ENCODE data around the gene SHCBP1L.

Gene SHCBP1L

GRCh38 chr1:182952677-182953444 lies at the start of gene SHCBP1L:
TSS of gene SHCBP1L (minus strand) at chr1:182953166. CDS start at chr1:182953133, 33 bp downstream.
- DNase-seq: no peak

- no peak for DNase-seq
Observed at GRCh38 chr1:183002267-183002666, 49.3 kb upstream of the SHCBP1L start.

- no peak for DNase-seq
Observed at GRCh38 chr1:183000167-183000962, 47.4 kb upstream of the SHCBP1L start.

GRCh38 chr1:182998482-182998881 lies 45.5 kb upstream of the SHCBP1L start:
- no peak for DNase-seq

GRCh38 chr1:182996816-182997215 lies 43.9 kb upstream of the SHCBP1L start:
- DNase-seq: no peak

GRCh38 chr1:182995894-182996293 lies 42.9 kb upstream of the SHCBP1L start:
- DNase-seq: no peak

GRCh38 chr1:182993746-182994145 lies 40.8 kb upstream of the SHCBP1L start:
- DNase-seq: no peak

- no peak for DNase-seq
Observed at GRCh38 chr1:182990413-182991144, 37.6 kb upstream of the SHCBP1L start.

- no peak for DNase-seq
Observed at GRCh38 chr1:182985876-182986275, 32.9 kb upstream of the SHCBP1L start.

GRCh38 chr1:182984621-182985020 lies 31.7 kb upstream of the SHCBP1L start:
- no peak for DNase-seq

GRCh38 chr1:182984138-182984537 lies 31.2 kb upstream of the SHCBP1L start:
- DNase-seq: no peak

- DNase-seq: no peak
Observed at GRCh38 chr1:182978151-182978853, 25.3 kb upstream of the SHCBP1L start.

- DNase-seq: no peak
Observed at GRCh38 chr1:182977480-182977879, 24.5 kb upstream of the SHCBP1L start.

- no peak for DNase-seq
Observed at GRCh38 chr1:182974506-182975191, 21.7 kb upstream of the SHCBP1L start.

- no peak for DNase-seq
Observed at GRCh38 chr1:182972829-182973228, 19.9 kb upstream of the SHCBP1L start.

GRCh38 chr1:182972231-182972630 lies 19.3 kb upstream of the SHCBP1L start:
- DNase-seq: no peak

- DNase-seq: no peak
Observed at GRCh38 chr1:182971219-182971618, 18.3 kb upstream of the SHCBP1L start.

GRCh38 chr1:182968836-182969734 lies 16.1 kb upstream of the SHCBP1L start:
- no peak for DNase-seq

- no peak for DNase-seq
Observed at GRCh38 chr1:182968151-182968741, 15.3 kb upstream of the SHCBP1L start.

GRCh38 chr1:182965861-182966260 lies 12.9 kb upstream of the SHCBP1L start:
- DNase-seq: no peak

- DNase-seq: no peak
Observed at GRCh38 chr1:182965096-182965495, 12.1 kb upstream of the SHCBP1L start.
